Neural cell (in vitro differentiated cells): Measurements from ENCODE around the gene CDH4. TPM values are rescaled to one million over a fixed set of nuclear protein-coding genes. Genes with fewer than 3 reads are reported as not detected.

Source experiments
- H2AFZ ChIP-seq: fragments of 200-600, 300-800 bp; sonication (generic), shearing (Covaris generic); 2 replicates; pipeline ENCODE4 v1.6.0; 2014; ENCODE audit warnings: low read depth, mild to moderate bottlenecking, antibody characterized with exemption, low read length, moderate library complexity
- H3F3A ChIP-seq: fragments of 200-600 bp; shearing (Covaris generic); 2 replicates; pipeline ENCODE4 v1.6.1; 2016; ENCODE audit warnings: mild to moderate bottlenecking, moderate library complexity, mixed read lengths, antibody characterized with exemption, low read length; ENCODE audit not compliant: insufficient read depth, poor library complexity, severe bottlenecking
- H3K27ac ChIP-seq: fragments of 200-600, 300-800 bp; sonication (generic), shearing (Covaris generic); 2 replicates; pipeline ENCODE4 v1.5.1; 2014; ENCODE audit warnings: mild to moderate bottlenecking, low read length, moderate library complexity
- H3K27me3 ChIP-seq: fragments of 300-800, 200-600 bp; sonication (generic), shearing (Covaris generic); 2 replicates; pipeline ENCODE4 v1.6.0; 2014; ENCODE audit warnings: mild to moderate bottlenecking, low read depth, low read length, moderate library complexity; ENCODE audit not compliant: insufficient read depth
- H3K36me3 ChIP-seq: fragments of 300-800, 200-600 bp; sonication (generic), shearing (Covaris generic); 2 replicates; pipeline ENCODE4 v1.5.1; 2014; ENCODE audit warnings: mild to moderate bottlenecking, antibody characterized with exemption, low read length, moderate library complexity; ENCODE audit not compliant: insufficient read depth
- H3K4me2 ChIP-seq: fragments of 300-800, 200-600 bp; sonication (generic), shearing (Covaris generic); 2 replicates; pipeline ENCODE4 v1.6.0; 2014; ENCODE audit warnings: mild to moderate bottlenecking, low read length
- H3K4me3 ChIP-seq: fragments of 300-800, 200-600 bp; sonication (generic), shearing (Covaris generic); 2 replicates; pipeline ENCODE4 v1.5.1; 2014; ENCODE audit warnings: mild to moderate bottlenecking, low read length, moderate library complexity
- H3K79me2 ChIP-seq: fragments of 200-600 bp; shearing (Covaris generic); replicated peaks from 2 replicates; pipeline ENCODE4 v1.6.0; 2014; ENCODE audit warnings: mild to moderate bottlenecking, low read length, moderate library complexity; ENCODE audit not compliant: insufficient read depth
- H3K9ac ChIP-seq: fragments of 300-800, 200-600 bp; sonication (generic), shearing (Covaris generic); 2 replicates; pipeline ENCODE4 v1.6.1; 2016; ENCODE audit warnings: mild to moderate bottlenecking, low read length, mixed read lengths
- H3K9me2 ChIP-seq: fragments of 200-600 bp; shearing (Covaris generic); 2 replicates; pipeline ENCODE4 v1.6.1; 2016; ENCODE audit warnings: mild to moderate bottlenecking, low read length, mixed read lengths; ENCODE audit not compliant: insufficient read depth
- H3K9me3 ChIP-seq: fragments of 200-600, 300-800 bp; sonication (generic), shearing (Covaris generic); 2 replicates; pipeline ENCODE4 v1.6.1; 2016; ENCODE audit warnings: mild to moderate bottlenecking, mixed run types, low read length, moderate library complexity, mixed read lengths
- H4K20me1 ChIP-seq: fragments of 200-600 bp; shearing (Covaris generic); 2 replicates; pipeline ENCODE4 v1.6.1; 2016; ENCODE audit warnings: mild to moderate bottlenecking, mixed run types; ENCODE audit not compliant: insufficient read depth
- EP300 ChIP-seq: fragments of 450-650 bp; conservative IDR thresholded peaks from 2 replicates; pipeline ENCODE4 v1.6.1; 2014; ENCODE audit warnings: antibody characterized with exemption, mild to moderate bottlenecking, moderate library complexity; ENCODE audit not compliant: poor library complexity, severe bottlenecking
- EZH2 ChIP-seq: fragments of 200-600, 300-800 bp; shearing (Covaris generic), sonication (generic); IDR thresholded peaks from 2 replicates; pipeline ENCODE4 v1.6.1; 2014; ENCODE audit warnings: antibody characterized with exemption, low read length, borderline replicate concordance, mild to moderate bottlenecking; ENCODE audit not compliant: insufficient read depth, poor library complexity, severe bottlenecking
- MXI1 ChIP-seq: fragments of 450-650 bp; conservative IDR thresholded peaks from 2 replicates; pipeline ENCODE4 v1.6.1; 2014; ENCODE audit warnings: antibody characterized with exemption, mild to moderate bottlenecking; ENCODE audit not compliant: poor library complexity, severe bottlenecking
- POLR2AphosphoS5 ChIP-seq: IDR thresholded peaks from 2 replicates; pipeline ENCODE4 v1.6.1; 2012
- RAD21 ChIP-seq: fragments of 450-650 bp; conservative IDR thresholded peaks from 2 replicates; pipeline ENCODE4 v1.6.1; 2014; ENCODE audit warnings: antibody characterized with exemption, mild to moderate bottlenecking, moderate library complexity
- SMC3 ChIP-seq: fragments of 450-650 bp; conservative IDR thresholded peaks from 2 replicates; pipeline ENCODE4 v1.6.1; 2014; ENCODE audit warnings: antibody characterized with exemption, mild to moderate bottlenecking, moderate library complexity; ENCODE audit not compliant: poor library complexity
- TAF1 ChIP-seq: IDR thresholded peaks from 2 replicates; pipeline ENCODE4 v1.6.1; 2012; ENCODE audit warnings: low read depth
- polyA plus RNA-seq: library from polyadenylated mRNA; depleted of rRNA; stranded (reverse); fragments of >200 nt; gene quantifications from 2 replicates; pipeline ENCODE4 v1.2.3, GENCODE V29; 2014
- TF ChIP-seq, protein P1 (sequence below): fragments of 450-650 bp; IDR thresholded peaks from 2 replicates; pipeline ENCODE4 v1.5.1; 2014; ENCODE audit warnings: antibody characterized with exemption, mild to moderate bottlenecking, moderate library complexity; ENCODE audit not compliant: poor library complexity, severe bottlenecking
- TF ChIP-seq, protein P2 (sequence below): IDR thresholded peaks from 2 replicates; pipeline ENCODE4 v1.6.1; 2012; ENCODE audit warnings: borderline replicate concordance

CDH4 gene
- polyA plus RNA-seq, 1 donor from 2014 or later = 24.6 TPM

DNA sequence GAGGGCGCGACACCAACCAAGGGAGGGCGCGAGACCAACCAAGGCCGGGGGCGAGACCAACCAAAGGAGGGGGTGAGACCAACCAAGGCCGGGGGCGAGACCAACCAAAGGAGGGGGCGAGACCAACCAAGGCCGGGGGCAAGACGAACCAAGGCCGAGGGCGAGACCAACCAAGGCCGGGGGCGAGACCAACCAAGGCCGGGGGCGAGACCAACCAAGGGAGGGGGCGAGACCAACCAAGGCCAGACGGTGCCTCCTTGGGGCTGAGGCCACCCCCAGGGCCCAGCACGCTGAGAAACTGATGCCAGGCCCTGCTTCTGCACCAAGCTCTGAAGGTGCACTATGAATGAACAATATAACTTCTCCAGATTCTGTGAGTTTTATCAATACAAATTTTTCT, 726.4 kb downstream of the CDH4 start:
- Histone ChIP-seq H3K9me3 (no peaks in the 10 kb centered on the region), H3F3A (no peaks in the 10 kb centered on the region), H3K4me2 (no peak overlapping the region), H3K9ac (no peak overlapping the region), H3K9me2 (no peaks in the 10 kb centered on the region), H3K4me3 (no peak overlapping the region), H3K27ac (no peak overlapping the region), H3K36me3 (no peaks in the 10 kb centered on the region), H3K79me2 (no peaks in the 10 kb centered on the region), H4K20me1 (no peaks in the 10 kb centered on the region), H2AFZ (no peak overlapping the region), H3K27me3 (no peaks in the 10 kb centered on the region)
- TF ChIP-seq MXI1 (no peak), TAF1 (no peak), EP300 (no peak), POLR2AphosphoS5 (no peak), EZH2 (no peak), RAD21 (no peak), SMC3 (no peak)
- TF ChIP-seq, protein P1, sequence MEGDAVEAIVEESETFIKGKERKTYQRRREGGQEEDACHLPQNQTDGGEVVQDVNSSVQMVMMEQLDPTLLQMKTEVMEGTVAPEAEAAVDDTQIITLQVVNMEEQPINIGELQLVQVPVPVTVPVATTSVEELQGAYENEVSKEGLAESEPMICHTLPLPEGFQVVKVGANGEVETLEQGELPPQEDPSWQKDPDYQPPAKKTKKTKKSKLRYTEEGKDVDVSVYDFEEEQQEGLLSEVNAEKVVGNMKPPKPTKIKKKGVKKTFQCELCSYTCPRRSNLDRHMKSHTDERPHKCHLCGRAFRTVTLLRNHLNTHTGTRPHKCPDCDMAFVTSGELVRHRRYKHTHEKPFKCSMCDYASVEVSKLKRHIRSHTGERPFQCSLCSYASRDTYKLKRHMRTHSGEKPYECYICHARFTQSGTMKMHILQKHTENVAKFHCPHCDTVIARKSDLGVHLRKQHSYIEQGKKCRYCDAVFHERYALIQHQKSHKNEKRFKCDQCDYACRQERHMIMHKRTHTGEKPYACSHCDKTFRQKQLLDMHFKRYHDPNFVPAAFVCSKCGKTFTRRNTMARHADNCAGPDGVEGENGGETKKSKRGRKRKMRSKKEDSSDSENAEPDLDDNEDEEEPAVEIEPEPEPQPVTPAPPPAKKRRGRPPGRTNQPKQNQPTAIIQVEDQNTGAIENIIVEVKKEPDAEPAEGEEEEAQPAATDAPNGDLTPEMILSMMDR = no peak
- TF ChIP-seq, protein P2, sequence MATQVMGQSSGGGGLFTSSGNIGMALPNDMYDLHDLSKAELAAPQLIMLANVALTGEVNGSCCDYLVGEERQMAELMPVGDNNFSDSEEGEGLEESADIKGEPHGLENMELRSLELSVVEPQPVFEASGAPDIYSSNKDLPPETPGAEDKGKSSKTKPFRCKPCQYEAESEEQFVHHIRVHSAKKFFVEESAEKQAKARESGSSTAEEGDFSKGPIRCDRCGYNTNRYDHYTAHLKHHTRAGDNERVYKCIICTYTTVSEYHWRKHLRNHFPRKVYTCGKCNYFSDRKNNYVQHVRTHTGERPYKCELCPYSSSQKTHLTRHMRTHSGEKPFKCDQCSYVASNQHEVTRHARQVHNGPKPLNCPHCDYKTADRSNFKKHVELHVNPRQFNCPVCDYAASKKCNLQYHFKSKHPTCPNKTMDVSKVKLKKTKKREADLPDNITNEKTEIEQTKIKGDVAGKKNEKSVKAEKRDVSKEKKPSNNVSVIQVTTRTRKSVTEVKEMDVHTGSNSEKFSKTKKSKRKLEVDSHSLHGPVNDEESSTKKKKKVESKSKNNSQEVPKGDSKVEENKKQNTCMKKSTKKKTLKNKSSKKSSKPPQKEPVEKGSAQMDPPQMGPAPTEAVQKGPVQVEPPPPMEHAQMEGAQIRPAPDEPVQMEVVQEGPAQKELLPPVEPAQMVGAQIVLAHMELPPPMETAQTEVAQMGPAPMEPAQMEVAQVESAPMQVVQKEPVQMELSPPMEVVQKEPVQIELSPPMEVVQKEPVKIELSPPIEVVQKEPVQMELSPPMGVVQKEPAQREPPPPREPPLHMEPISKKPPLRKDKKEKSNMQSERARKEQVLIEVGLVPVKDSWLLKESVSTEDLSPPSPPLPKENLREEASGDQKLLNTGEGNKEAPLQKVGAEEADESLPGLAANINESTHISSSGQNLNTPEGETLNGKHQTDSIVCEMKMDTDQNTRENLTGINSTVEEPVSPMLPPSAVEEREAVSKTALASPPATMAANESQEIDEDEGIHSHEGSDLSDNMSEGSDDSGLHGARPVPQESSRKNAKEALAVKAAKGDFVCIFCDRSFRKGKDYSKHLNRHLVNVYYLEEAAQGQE = no peak

DNA sequence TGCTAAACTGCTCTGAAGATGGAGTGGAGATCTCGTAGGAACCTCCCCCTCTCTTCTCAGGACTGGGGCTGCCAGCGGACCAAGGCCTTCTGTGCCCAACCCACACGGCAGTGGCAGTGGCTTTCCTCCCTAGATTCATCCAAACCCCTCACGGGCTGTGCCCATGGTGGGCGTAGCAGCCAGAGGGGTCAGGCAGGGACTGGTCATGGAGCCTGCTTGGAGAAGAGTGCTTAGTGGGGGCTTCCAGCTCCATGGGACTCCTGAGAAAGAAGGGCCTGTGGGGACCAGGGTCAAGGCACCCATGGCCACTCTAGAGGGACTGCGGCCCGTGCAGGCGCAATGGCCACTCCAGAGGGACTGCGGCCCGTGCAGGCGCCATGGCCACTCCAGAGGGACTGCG, 727.0 kb downstream of the CDH4 start:
- H3K4me3 ChIP-seq = no peak overlapping the region
- H3K9me3 ChIP-seq = no peaks in the 10 kb centered on the region
- H3K27ac ChIP-seq = no peak overlapping the region
- H3K9me2 ChIP-seq = no peaks in the 10 kb centered on the region
- no peaks in the 10 kb centered on the region for H3F3A ChIP-seq
- no peaks in the 10 kb centered on the region for H3K79me2 ChIP-seq
- H3K9ac ChIP-seq = no peak overlapping the region
- no peaks in the 10 kb centered on the region for H3K27me3 ChIP-seq
- no peak overlapping the region for H3K4me2 ChIP-seq
- no peaks in the 10 kb centered on the region for H3K36me3 ChIP-seq
- H2AFZ ChIP-seq = no peak overlapping the region
- H4K20me1 ChIP-seq = no peaks in the 10 kb centered on the region
- TF ChIP-seq, protein P2 = no peak
- no peak for TF ChIP-seq SMC3
- no peak for TF ChIP-seq EZH2
